GM12878 (cell line): ENCODE data around the gene CAMKK1. TPM values are rescaled to one million over a fixed set of nuclear protein-coding genes. Genes with fewer than 3 reads are reported as not detected.

Experiments used
- ATAC-seq: fragments of 200-7000 bp; cut with Tn5 transposase; 3 replicates; pipeline ENCODE4 v1.9.1; 2020; ENCODE audit warnings: mild to moderate bottlenecking, moderate library complexity
- BruUV-seq: library from RNA; stranded (reverse); fragments of 400-500 nt; replicated peaks from 2 replicates; lab custom pipeline; 2021; lab: Mats Ljungman, UMichigan
- CTCF ChIA-PET: fragments of 300-600 bp; sonication (Branson Sonifier 250); formaldehyde crosslinking; extraction: SDS; loops from one replicate; lab custom pipeline; 2021; ENCODE audit warnings: inconsistent platforms; lab: Yijun Ruan, JAX
- POLR2A ChIA-PET: fragments of 350-600 bp; formaldehyde crosslinking; extraction: SDS; loops from one replicate; lab custom pipeline; 2021; ENCODE audit warnings: inconsistent platforms; lab: Charles Lee
- RAD21 ChIA-PET: fragments of 300-600 bp; sonication (Branson Sonifier 250); formaldehyde crosslinking; loops from one replicate; lab custom pipeline; 2023; ENCODE audit warnings: antibody characterized with exemption; ENCODE audit not compliant: unreplicated experiment; lab: Charles Lee
- SMC1A ChIA-PET: fragments of 300-600 bp; sonication (Branson Sonifier 250); formaldehyde crosslinking; loops from one replicate; lab custom pipeline; 2023; ENCODE audit not compliant: unreplicated experiment, uncharacterized antibody; lab: Charles Lee
- DNase-seq: peaks from one replicate; pipeline ENCODE4 v3.0.0-alpha.2; 2011; ENCODE audit warnings: low read depth, low spot score
- FAIRE-seq: peaks from 3 replicates; lab custom pipeline; 2011; peaks lifted over from hg19 to GRCh38; lab: Jason Lieb, UNC
- H2AFZ ChIP-seq: 2 replicates; pipeline ENCODE4 v1.6.0; 2011; ENCODE audit warnings: low read depth, low read length, control low read depth; ENCODE audit not compliant: control insufficient read depth
- H3K27ac ChIP-seq: 2 replicates; pipeline ENCODE4 v1.5.1; 2011; ENCODE audit warnings: control low read depth; ENCODE audit not compliant: control insufficient read depth, insufficient read depth
- H3K27me3 ChIP-seq, 2 experiments: replicated peaks in 1 of 2; 2 replicates each; pipeline versions ENCODE4 v1.6.0 to v1.6.1; 2011; ENCODE audit warnings: low read length in 1 of 2; ENCODE audit not compliant: control insufficient read depth in 2 of 2, insufficient read depth in 2 of 2
- H3K36me3 ChIP-seq, 2 experiments: 2 replicates each; pipeline ENCODE4 v1.5.1; 2011; ENCODE audit warnings: low read length in 1 of 2; ENCODE audit not compliant: control insufficient read depth in 2 of 2, insufficient read depth in 2 of 2
- H3K4me1 ChIP-seq: 2 replicates; pipeline ENCODE4 v1.6.1; 2011; ENCODE audit warnings: mild to moderate bottlenecking, low read length, moderate library complexity, mixed read lengths; ENCODE audit not compliant: control insufficient read depth, insufficient read depth
- H3K4me2 ChIP-seq: 2 replicates; pipeline ENCODE4 v1.6.0; 2011; ENCODE audit warnings: control low read depth; ENCODE audit not compliant: control insufficient read depth, insufficient read depth
- H3K4me3 ChIP-seq: fragments of 200-600 bp; sonication (generic); 2 replicates; pipeline ENCODE4 v1.5.1; 2016
- H3K79me2 ChIP-seq: 2 replicates; pipeline ENCODE4 v1.6.0; 2011; ENCODE audit warnings: low read length; ENCODE audit not compliant: control insufficient read depth, insufficient read depth
- H3K9ac ChIP-seq: 2 replicates; pipeline ENCODE4 v1.8.0; 2011; ENCODE audit warnings: low read length, control low read depth, mixed read lengths; ENCODE audit not compliant: control insufficient read depth, insufficient read depth
- H3K9me3 ChIP-seq: replicated peaks from 3 replicates; pipeline ENCODE4 v1.5.1; 2011; ENCODE audit warnings: mild to moderate bottlenecking, low read length; ENCODE audit not compliant: control insufficient read depth, insufficient read depth
- H4K20me1 ChIP-seq: 2 replicates; pipeline ENCODE4 v1.6.0; 2011; ENCODE audit not compliant: control insufficient read depth, insufficient read depth
- CHD4 ChIP-seq: fragments of 200-600 bp; sonication (generic); IDR thresholded peaks from 2 replicates; pipeline ENCODE4 v1.6.1; 2016; ENCODE audit warnings: mild to moderate bottlenecking
- EED ChIP-seq: sonication (generic); IDR thresholded peaks from 2 replicates; pipeline ENCODE4 v1.6.1; 2016; ENCODE audit warnings: antibody characterized with exemption, low read depth
- HDGF ChIP-seq: fragments of 450-650 bp; IDR thresholded peaks from 2 replicates; pipeline ENCODE4 v1.6.1; 2016; ENCODE audit warnings: antibody characterized with exemption
- MYC ChIP-seq: IDR thresholded peaks from 2 replicates; pipeline ENCODE4 v1.6.1; 2011; ENCODE audit warnings: mild to moderate bottlenecking, low read length, moderate library complexity, inconsistent platforms; ENCODE audit not compliant: insufficient read depth, insufficient replicate concordance, insufficient read length, severe bottlenecking
- PAX5 ChIP-seq: IDR thresholded peaks from 2 replicates; pipeline ENCODE4 v1.6.1; 2011; ENCODE audit warnings: low read depth, low read length, borderline replicate concordance
- PML ChIP-seq: IDR thresholded peaks from 2 replicates; pipeline ENCODE4 v1.6.1; 2012; ENCODE audit warnings: low read length, inconsistent platforms
- SIX5 ChIP-seq: IDR thresholded peaks from 2 replicates; pipeline ENCODE4 v1.6.1; 2011; ENCODE audit warnings: mild to moderate bottlenecking, low read depth, low read length, moderate library complexity; ENCODE audit not compliant: severe bottlenecking
- SMARCA5 ChIP-seq: fragments of 450-650 bp; IDR thresholded peaks from 2 replicates; pipeline ENCODE4 v1.6.1; 2017; ENCODE audit warnings: mild to moderate bottlenecking
- ZNF217 ChIP-seq: fragments of 450-650 bp; IDR thresholded peaks from 2 replicates; pipeline ENCODE4 v1.6.1; 2017; ENCODE audit warnings: antibody characterized with exemption, mild to moderate bottlenecking
- WGBS: methylation state at CpG from one replicate; pipeline ENCODE4 v1.1.6; 2016; ENCODE audit warnings: low lambda C conversion rate; ENCODE audit not compliant: insufficient replicate concordance, insufficient coverage; ENCODE audit errors: missing lambda C conversion rate; 5-methylcytosine and 5-hydroxymethylcytosine counted together
- in situ Hi-C: fragments of 300-500 bp; cut with MboI; formaldehyde crosslinking; loops from 9 replicates; pipeline ENCODE4 v1.14.3; 2018; ENCODE audit warnings: mixed read lengths
- intact Hi-C: fragments of 100-400 bp; cut with micrococcal nuclease; formaldehyde crosslinking; loops from one replicate; pipeline ENCODE4 v1.14.2; 2022; ENCODE audit not compliant: unreplicated experiment
- polyA plus RNA-seq, 11 experiments: library from polyadenylated mRNA; depleted of rRNA in 4 of 11; unstranded in 6 of 11; stranded (reverse) in 5 of 11; fragments of >200 nt; fragmentation: Nextera tagmentation in 4 of 11; fragmentation: Illumina TruSeq in 1 of 11; extraction: Ambion mirVana in 4 of 11; extraction: Trizol in 1 of 11; gene quantifications; 1 replicate in 1 of 11; 2 replicates in 10 of 11; pipeline versions ENCODE4 v1.2.1 to v1.2.3, GENCODE V29; 2011 to 2016; ENCODE audit warnings: inconsistent platforms in 2 of 11, missing spikeins in 2 of 11, low read depth in 1 of 11
- total RNA-seq, 4 experiments: library from RNA; depleted of rRNA in 3 of 4; stranded (reverse); fragments of >200 nt in 3 of 4; fragmentation: Illumina TruSeq in 1 of 4; extraction: Trizol in 1 of 4; gene quantifications; 2 replicates each; pipeline versions ENCODE4 v1.2.1 to v1.2.3, GENCODE V29; 2013 to 2021
- TF ChIP-seq, protein P1 (sequence below): fragments of 450-650 bp; IDR thresholded peaks from 2 replicates; pipeline ENCODE4 v1.6.1; 2018; ENCODE audit warnings: mild to moderate bottlenecking, low read depth, moderate library complexity; ENCODE audit not compliant: partially characterized antibody
- TF ChIP-seq, protein P2 (sequence below): fragments of 450-650 bp; IDR thresholded peaks from 2 replicates; pipeline ENCODE4 v1.6.1; 2017; ENCODE audit warnings: mild to moderate bottlenecking, low read depth, inconsistent platforms; ENCODE audit not compliant: poor library complexity, severe bottlenecking
- TF ChIP-seq, protein P3 (sequence below): IDR thresholded peaks from 2 replicates; pipeline ENCODE4 v1.6.1; 2012; ENCODE audit warnings: improper control_type of control experiment, low read depth, low read length; ENCODE audit not compliant: insufficient replicate concordance
- TF ChIP-seq, protein P4 (sequence below): IDR thresholded peaks from 2 replicates; pipeline ENCODE4 v1.6.1; 2011; ENCODE audit warnings: borderline replicate concordance, low read depth, mild to moderate bottlenecking, moderate library complexity, low read length; ENCODE audit not compliant: insufficient read depth, poor library complexity, severe bottlenecking

The CAMKK1 gene
- total and polyA plus RNA-seq, 10 of the 15 experiments (the other 5 are each of a cell fraction or from before 2014, with no cell fraction given): 0.06 to 0.84 (median 0.37) TPM

DNA sequence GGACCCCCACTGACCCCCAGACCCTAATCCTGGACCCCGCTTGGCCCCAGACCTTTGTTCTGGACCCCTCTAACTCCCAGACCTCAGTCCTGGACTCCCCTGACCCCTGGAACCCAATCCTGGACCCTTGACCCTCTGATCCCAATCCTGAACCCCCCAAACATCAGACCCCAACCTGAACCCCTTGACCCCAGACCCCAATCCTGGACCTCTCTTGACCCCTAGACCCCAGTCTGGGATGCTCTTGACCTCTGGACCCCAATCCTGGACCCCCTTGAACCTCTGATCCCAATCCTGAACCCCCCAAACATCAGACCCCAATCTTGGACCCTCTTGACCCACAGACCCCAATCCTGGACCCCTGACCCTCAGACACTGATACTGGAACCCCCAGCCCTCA is 36.9 kb upstream of the CAMKK1 start:
- H3K4me3 ChIP-seq: no peak overlapping the region
- FAIRE-seq (no peak), ATAC-seq (no peak), DNase-seq (no peak)
- H3K4me2 ChIP-seq: no peak overlapping the region
- no peak overlapping the region for H2AFZ ChIP-seq
- no peaks in the 10 kb centered on the region for H3K79me2 ChIP-seq
- TF ChIP-seq, protein P1, sequence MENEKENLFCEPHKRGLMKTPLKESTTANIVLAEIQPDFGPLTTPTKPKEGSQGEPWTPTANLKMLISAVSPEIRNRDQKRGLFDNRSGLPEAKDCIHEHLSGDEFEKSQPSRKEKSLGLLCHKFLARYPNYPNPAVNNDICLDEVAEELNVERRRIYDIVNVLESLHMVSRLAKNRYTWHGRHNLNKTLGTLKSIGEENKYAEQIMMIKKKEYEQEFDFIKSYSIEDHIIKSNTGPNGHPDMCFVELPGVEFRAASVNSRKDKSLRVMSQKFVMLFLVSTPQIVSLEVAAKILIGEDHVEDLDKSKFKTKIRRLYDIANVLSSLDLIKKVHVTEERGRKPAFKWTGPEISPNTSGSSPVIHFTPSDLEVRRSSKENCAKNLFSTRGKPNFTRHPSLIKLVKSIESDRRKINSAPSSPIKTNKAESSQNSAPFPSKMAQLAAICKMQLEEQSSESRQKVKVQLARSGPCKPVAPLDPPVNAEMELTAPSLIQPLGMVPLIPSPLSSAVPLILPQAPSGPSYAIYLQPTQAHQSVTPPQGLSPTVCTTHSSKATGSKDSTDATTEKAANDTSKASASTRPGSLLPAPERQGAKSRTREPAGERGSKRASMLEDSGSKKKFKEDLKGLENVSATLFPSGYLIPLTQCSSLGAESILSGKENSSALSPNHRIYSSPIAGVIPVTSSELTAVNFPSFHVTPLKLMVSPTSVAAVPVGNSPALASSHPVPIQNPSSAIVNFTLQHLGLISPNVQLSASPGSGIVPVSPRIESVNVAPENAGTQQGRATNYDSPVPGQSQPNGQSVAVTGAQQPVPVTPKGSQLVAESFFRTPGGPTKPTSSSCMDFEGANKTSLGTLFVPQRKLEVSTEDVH: no peak
- no peak for TF ChIP-seq CHD4
- TF ChIP-seq EED: no peak
- no peak for TF ChIP-seq SIX5
- TF ChIP-seq, protein P2, sequence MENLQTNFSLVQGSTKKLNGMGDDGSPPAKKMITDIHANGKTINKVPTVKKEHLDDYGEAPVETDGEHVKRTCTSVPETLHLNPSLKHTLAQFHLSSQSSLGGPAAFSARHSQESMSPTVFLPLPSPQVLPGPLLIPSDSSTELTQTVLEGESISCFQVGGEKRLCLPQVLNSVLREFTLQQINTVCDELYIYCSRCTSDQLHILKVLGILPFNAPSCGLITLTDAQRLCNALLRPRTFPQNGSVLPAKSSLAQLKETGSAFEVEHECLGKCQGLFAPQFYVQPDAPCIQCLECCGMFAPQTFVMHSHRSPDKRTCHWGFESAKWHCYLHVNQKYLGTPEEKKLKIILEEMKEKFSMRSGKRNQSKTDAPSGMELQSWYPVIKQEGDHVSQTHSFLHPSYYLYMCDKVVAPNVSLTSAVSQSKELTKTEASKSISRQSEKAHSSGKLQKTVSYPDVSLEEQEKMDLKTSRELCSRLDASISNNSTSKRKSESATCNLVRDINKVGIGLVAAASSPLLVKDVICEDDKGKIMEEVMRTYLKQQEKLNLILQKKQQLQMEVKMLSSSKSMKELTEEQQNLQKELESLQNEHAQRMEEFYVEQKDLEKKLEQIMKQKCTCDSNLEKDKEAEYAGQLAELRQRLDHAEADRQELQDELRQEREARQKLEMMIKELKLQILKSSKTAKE: no peak
- TF ChIP-seq, protein P3, sequence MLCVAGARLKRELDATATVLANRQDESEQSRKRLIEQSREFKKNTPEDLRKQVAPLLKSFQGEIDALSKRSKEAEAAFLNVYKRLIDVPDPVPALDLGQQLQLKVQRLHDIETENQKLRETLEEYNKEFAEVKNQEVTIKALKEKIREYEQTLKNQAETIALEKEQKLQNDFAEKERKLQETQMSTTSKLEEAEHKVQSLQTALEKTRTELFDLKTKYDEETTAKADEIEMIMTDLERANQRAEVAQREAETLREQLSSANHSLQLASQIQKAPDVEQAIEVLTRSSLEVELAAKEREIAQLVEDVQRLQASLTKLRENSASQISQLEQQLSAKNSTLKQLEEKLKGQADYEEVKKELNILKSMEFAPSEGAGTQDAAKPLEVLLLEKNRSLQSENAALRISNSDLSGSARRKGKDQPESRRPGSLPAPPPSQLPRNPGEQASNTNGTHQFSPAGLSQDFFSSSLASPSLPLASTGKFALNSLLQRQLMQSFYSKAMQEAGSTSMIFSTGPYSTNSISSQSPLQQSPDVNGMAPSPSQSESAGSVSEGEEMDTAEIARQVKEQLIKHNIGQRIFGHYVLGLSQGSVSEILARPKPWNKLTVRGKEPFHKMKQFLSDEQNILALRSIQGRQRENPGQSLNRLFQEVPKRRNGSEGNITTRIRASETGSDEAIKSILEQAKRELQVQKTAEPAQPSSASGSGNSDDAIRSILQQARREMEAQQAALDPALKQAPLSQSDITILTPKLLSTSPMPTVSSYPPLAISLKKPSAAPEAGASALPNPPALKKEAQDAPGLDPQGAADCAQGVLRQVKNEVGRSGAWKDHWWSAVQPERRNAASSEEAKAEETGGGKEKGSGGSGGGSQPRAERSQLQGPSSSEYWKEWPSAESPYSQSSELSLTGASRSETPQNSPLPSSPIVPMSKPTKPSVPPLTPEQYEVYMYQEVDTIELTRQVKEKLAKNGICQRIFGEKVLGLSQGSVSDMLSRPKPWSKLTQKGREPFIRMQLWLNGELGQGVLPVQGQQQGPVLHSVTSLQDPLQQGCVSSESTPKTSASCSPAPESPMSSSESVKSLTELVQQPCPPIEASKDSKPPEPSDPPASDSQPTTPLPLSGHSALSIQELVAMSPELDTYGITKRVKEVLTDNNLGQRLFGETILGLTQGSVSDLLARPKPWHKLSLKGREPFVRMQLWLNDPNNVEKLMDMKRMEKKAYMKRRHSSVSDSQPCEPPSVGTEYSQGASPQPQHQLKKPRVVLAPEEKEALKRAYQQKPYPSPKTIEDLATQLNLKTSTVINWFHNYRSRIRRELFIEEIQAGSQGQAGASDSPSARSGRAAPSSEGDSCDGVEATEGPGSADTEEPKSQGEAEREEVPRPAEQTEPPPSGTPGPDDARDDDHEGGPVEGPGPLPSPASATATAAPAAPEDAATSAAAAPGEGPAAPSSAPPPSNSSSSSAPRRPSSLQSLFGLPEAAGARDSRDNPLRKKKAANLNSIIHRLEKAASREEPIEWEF: no peak
- TF ChIP-seq, protein P4, sequence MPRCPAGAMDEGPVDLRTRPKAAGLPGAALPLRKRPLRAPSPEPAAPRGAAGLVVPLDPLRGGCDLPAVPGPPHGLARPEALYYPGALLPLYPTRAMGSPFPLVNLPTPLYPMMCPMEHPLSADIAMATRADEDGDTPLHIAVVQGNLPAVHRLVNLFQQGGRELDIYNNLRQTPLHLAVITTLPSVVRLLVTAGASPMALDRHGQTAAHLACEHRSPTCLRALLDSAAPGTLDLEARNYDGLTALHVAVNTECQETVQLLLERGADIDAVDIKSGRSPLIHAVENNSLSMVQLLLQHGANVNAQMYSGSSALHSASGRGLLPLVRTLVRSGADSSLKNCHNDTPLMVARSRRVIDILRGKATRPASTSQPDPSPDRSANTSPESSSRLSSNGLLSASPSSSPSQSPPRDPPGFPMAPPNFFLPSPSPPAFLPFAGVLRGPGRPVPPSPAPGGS: no peak
- no peak for TF ChIP-seq PML
- TF ChIP-seq MYC: no peak
- TF ChIP-seq PAX5: no peak
- TF ChIP-seq ZNF217: no peak
- TF ChIP-seq SMARCA5: no peak
- no peak for TF ChIP-seq HDGF
- H3K9me3 ChIP-seq: no peaks in the 10 kb centered on the region
- WGBS: 100% methylated on average over 1 of the region's 1 CpG
- ChIA-PET SMC1A (no interaction called here), CTCF (no interaction called here), POLR2A (no interaction called here), RAD21 (no interaction called here)
- peaks cover under 1 to 5% of the 10 kb centered on the region in 2 experiments; a peak in 3 of 4 replicates for H3K36me3 ChIP-seq
- no peaks in the 10 kb centered on the region for H4K20me1 ChIP-seq
- BruUV-seq: no TSS peak
- no peak overlapping the region for H3K9ac ChIP-seq
- no peaks in the 10 kb centered on the region for H3K27me3 ChIP-seq
- in situ Hi-C loops (no loop called here), intact Hi-C loops (no loop called here)
- H3K27ac ChIP-seq: no peak overlapping the region
- no peaks in the 10 kb centered on the region for H3K4me1 ChIP-seq
